ENCODE data around the gene GAS2L3. TPM values are rescaled to one million over a fixed set of nuclear protein-coding genes. Genes with fewer than 3 reads are reported as not detected.

Gene GAS2L3
- total RNA-seq, 2 donors from 2014 or later = 1.2 to 2.2 TPM

DNA sequence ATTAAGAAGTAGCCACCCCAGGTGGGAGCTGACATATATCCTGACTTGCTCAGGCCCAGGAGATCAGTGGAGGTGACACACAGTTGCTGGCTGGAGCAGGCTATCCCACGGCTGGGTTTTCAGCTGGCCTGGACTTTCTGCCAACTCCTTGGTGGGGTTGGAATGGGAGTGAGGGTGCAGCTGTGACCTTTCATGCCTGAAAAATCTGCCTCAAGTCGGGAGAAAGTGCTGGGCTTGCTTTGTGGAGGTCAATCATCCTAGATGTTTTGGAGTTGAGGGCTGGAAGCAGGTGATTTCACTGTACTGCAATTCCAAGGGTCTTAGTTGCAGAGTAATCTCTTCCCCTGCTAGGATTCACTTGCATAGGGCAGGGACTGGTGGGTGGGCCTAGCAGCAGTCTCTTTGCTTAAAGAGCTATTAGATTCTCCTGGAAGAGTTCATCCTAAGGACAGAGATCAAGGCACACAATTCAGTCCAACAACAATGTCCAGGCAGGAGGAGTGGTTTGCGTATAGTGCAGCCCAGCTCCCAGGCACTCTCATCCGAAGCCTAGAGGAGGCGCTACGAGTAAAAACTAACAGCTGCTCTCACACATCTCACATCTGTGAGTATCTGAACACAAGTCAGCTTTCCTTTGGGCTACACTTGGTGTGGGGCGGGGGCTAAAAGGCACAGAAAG is 98.1 kb downstream of the GAS2L3 start:
- Histone ChIP-seq H3K4me1 (no peaks in the 10 kb centered on the region), H3K9me3 (no peaks in the 10 kb centered on the region), H3K36me3 (no peaks in the 10 kb centered on the region), H3K4me3 (no peak overlapping the region), H3K27me3 (no peaks in the 10 kb centered on the region), H3K27ac (no peak overlapping the region)
- TF ChIP-seq, protein P1, sequence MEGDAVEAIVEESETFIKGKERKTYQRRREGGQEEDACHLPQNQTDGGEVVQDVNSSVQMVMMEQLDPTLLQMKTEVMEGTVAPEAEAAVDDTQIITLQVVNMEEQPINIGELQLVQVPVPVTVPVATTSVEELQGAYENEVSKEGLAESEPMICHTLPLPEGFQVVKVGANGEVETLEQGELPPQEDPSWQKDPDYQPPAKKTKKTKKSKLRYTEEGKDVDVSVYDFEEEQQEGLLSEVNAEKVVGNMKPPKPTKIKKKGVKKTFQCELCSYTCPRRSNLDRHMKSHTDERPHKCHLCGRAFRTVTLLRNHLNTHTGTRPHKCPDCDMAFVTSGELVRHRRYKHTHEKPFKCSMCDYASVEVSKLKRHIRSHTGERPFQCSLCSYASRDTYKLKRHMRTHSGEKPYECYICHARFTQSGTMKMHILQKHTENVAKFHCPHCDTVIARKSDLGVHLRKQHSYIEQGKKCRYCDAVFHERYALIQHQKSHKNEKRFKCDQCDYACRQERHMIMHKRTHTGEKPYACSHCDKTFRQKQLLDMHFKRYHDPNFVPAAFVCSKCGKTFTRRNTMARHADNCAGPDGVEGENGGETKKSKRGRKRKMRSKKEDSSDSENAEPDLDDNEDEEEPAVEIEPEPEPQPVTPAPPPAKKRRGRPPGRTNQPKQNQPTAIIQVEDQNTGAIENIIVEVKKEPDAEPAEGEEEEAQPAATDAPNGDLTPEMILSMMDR (IDR thresholded peaks at IDR 0.05) = no peak
- no peak for DNase-seq (ENCODE audit: low spot score)

DNA sequence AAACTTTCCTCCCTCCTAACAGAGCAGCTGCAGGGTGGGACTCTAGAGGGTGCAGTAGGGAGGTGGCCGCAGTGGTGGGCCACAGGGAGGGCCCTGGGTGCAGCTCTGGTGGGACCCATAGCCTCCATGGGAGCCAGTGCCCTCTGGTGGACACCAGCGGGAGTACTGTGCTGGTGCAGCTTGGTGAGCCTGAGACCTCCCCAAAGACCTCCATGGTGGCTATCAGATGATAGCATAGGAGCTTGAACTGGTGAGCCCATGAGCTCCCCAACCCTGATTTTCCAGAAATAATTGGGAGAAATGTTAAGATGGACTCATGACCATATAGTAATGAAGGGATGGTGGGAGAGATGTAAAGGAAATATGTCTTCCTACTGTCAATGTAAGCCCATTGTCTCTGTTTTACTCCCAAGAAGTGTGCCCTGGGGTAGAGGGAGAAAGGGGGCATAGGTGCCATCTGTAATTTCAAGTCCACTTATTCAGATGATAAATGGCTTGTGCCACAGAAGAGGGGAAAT is 98.7 kb downstream of the GAS2L3 start:
- no peaks in the 10 kb centered on the region for H3K9me3 ChIP-seq
- H3K27ac ChIP-seq = no peak overlapping the region
- TF ChIP-seq, protein P1 (IDR thresholded peaks at IDR 0.05) = peak in 1 of 2 donors; percentile 45

DNA sequence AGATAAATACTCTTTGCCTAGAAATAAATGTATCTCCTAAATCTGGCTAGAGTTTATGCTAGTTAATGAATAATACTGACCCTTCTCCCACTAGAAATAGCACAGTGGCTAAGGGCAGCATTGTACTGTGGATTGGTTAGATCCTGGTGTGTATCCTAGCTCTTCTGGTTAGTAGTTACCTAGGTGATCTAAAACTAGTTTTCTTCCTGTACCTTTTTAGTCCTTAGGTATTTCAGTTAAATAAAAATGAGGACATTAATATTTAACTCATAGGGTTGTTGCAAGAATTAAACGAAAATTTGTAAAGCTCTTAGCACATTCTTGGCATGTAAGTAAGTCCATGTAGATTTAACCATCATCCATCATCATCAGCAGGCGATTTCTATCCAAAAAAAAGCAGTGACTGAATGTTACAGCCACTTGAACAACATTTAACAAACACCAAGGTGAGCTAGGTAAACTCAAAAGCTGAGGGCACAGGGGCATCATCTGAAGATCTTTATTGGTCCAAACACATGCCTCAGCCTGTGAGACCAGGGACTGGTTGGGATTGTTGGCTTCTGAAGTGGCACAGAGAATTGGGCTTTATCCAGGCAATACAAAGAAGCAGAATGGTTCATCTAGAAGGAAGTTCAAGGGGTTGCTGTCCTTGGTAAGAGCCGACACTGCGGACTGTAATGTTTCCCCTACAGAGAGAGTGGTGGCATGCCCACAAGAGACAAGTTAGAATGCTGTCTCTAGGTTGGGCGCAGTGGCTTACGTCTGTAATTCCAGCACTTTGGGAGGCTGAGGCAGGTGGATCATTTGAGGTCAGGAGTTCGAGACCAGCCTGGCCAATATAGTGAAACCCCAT is 100.8 kb downstream of the GAS2L3 start:
- TF ChIP-seq, protein P1 (IDR thresholded peaks at IDR 0.05) = no peak
- H3K27ac ChIP-seq = no peak overlapping the region
- no peaks in the 10 kb centered on the region for H3K36me3 ChIP-seq
- DNase-seq (ENCODE audit: low spot score) = no peak
- no peak overlapping the region for H3K4me3 ChIP-seq
- no peaks in the 10 kb centered on the region for H3K27me3 ChIP-seq
- H3K9me3 ChIP-seq = no peaks in the 10 kb centered on the region
- H3K4me1 ChIP-seq = no peaks in the 10 kb centered on the region

More for the DNA sequence above, 98.7 kb downstream of the GAS2L3 start:
- Histone ChIP-seq H3K27me3 (no peaks in the 10 kb centered on the region), H3K4me1 (no peaks in the 10 kb centered on the region), H3K36me3 (no peaks in the 10 kb centered on the region), H3K4me3 (no peak overlapping the region)
- DNase-seq (ENCODE audit: low spot score) = no peak

Other genes starting within 250 kb of the GAS2L3 start
- not detected for gene SLC17A8, start 216.6 kb upstream of the GAS2L3 start, total RNA-seq
- gene NR1H4, start 99.8 kb upstream of the GAS2L3 start, total RNA-seq = not detected
- gene ANO4, start 221.1 kb downstream of the GAS2L3 start, total RNA-seq = under 1 TPM in 1 of 2 donors, not detected in 1; 0.47 TPM

Data from right atrium auricular region (tissue), 2 donors.